DOHH2 (cell line): ENCODE data around the gene DLGAP1.

Source experiments
- H3F3A ChIP-seq: fragments of 200-600 bp; sonication (generic), shearing (Covaris generic); 2 replicates; pipeline ENCODE4 v1.6.0; 2016; ENCODE audit warnings: antibody characterized with exemption, mild to moderate bottlenecking; ENCODE audit not compliant: control insufficient read depth, insufficient read depth
- H3K27ac ChIP-seq: fragments of 200-600 bp; sonication (generic); 2 replicates; pipeline ENCODE4 v1.5.1; 2014; ENCODE audit warnings: low read depth, mild to moderate bottlenecking, low read length, moderate library complexity
- H3K27me3 ChIP-seq: fragments of 200-600 bp; sonication (generic); 2 replicates; pipeline ENCODE4 v1.6.1; 2014; ENCODE audit warnings: mild to moderate bottlenecking, low read length, mixed read lengths; ENCODE audit not compliant: control insufficient read depth
- H3K36me3 ChIP-seq: fragments of 200-600 bp; sonication (generic); 2 replicates; pipeline ENCODE4 v1.6.1; 2014; ENCODE audit warnings: mild to moderate bottlenecking, low read length, moderate library complexity, mixed read lengths; ENCODE audit not compliant: control insufficient read depth
- H3K4me1 ChIP-seq: fragments of 200-600 bp; sonication (generic); 2 replicates; pipeline ENCODE4 v1.6.1; 2014; ENCODE audit warnings: mild to moderate bottlenecking, low read length, mixed read lengths; ENCODE audit not compliant: control insufficient read depth
- H3K4me2 ChIP-seq: fragments of 200-600 bp; sonication (generic); 2 replicates; pipeline ENCODE4 v1.6.0; 2014; ENCODE audit warnings: mild to moderate bottlenecking, low read length, moderate library complexity
- H3K4me3 ChIP-seq: fragments of 200-600 bp; sonication (generic); 2 replicates; pipeline ENCODE4 v1.5.1; 2014; ENCODE audit warnings: mild to moderate bottlenecking, low read length, mixed read lengths
- H3K79me2 ChIP-seq: fragments of 200-600 bp; sonication (generic); 2 replicates; pipeline ENCODE4 v1.6.1; 2014; ENCODE audit warnings: mild to moderate bottlenecking, low read length, mixed read lengths; ENCODE audit not compliant: control insufficient read depth
- H3K9me2 ChIP-seq: fragments of 200-600 bp; sonication (generic); replicated peaks from 2 replicates; pipeline ENCODE4 v1.6.1; 2014; ENCODE audit warnings: mild to moderate bottlenecking, low read length, mixed read lengths; ENCODE audit not compliant: control insufficient read depth
- H3K9me3 ChIP-seq: fragments of 200-600 bp; sonication (generic); 2 replicates; pipeline ENCODE4 v1.6.1; 2014; ENCODE audit warnings: antibody characterized with exemption, low read length, mixed read lengths; ENCODE audit not compliant: control insufficient read depth, insufficient read depth
- H4K20me1 ChIP-seq: fragments of 200-600 bp; sonication (generic); 2 replicates; pipeline ENCODE4 v1.6.0; 2014; ENCODE audit warnings: low read depth, mild to moderate bottlenecking, antibody characterized with exemption, low read length, moderate library complexity; ENCODE audit not compliant: control insufficient read depth, insufficient read depth
- CTCF ChIP-seq: fragments of 200-600 bp; sonication (generic); IDR thresholded peaks from one replicate; pipeline ENCODE4 v1.5.1; 2014; ENCODE audit warnings: antibody characterized with exemption, mild to moderate bottlenecking, low read depth, low read length; ENCODE audit not compliant: poor library complexity, severe bottlenecking
- EZH2phosphoT487 ChIP-seq: fragments of 200-600 bp; sonication (generic); IDR thresholded peaks from 2 replicates; pipeline ENCODE4 v1.6.1; 2017; ENCODE audit warnings: borderline replicate concordance, mild to moderate bottlenecking, antibody characterized with exemption, low read length, moderate library complexity, mixed read lengths

The DLGAP1 gene

GRCh38 chr18:3540805-3541548 lies 914.1 kb downstream of the DLGAP1 start:
- H3K79me2 ChIP-seq: no peaks in the 10 kb centered on the region
- peaks cover 4% of the 10 kb centered on the region; the same call in 1 of the 2 replicates for H3K4me1 ChIP-seq
- no peak overlapping the region for H3K27ac ChIP-seq
- 0 out of 2 replicates have a peak, but pooled peaks cover 6% of the 10 kb centered on the region for H3K27me3 ChIP-seq
- H3K9me2 ChIP-seq: no peaks in the 10 kb centered on the region
- H3F3A ChIP-seq: no peaks in the 10 kb centered on the region
- no peak overlapping the region for H3K4me2 ChIP-seq
- no peak overlapping the region for H3K4me3 ChIP-seq
- no peaks in the 10 kb centered on the region for H3K36me3 ChIP-seq
- H3K9me3 ChIP-seq: no peaks in the 10 kb centered on the region
- no peaks in the 10 kb centered on the region for H4K20me1 ChIP-seq
- TF ChIP-seq CTCF (no peak), EZH2phosphoT487 (no peak)

GRCh38 chr18:3538954-3539617 lies 916.0 kb downstream of the DLGAP1 start:
- Histone ChIP-seq H3K36me3 (no peaks in the 10 kb centered on the region), H3F3A (no peaks in the 10 kb centered on the region), H3K4me2 (no peak overlapping the region), H3K79me2 (no peaks in the 10 kb centered on the region), H3K4me3 (no peak overlapping the region), H3K9me3 (no peaks in the 10 kb centered on the region), H3K27ac (no peak overlapping the region), H3K27me3 (0 out of 2 replicates have a peak, but pooled peaks cover 6% of the 10 kb centered on the region), H4K20me1 (no peaks in the 10 kb centered on the region), H3K9me2 (no peaks in the 10 kb centered on the region), H3K4me1 (0 out of 2 replicates have a peak, but pooled peaks cover 4% of the 10 kb centered on the region)
- TF ChIP-seq CTCF (no peak), EZH2phosphoT487 (no peak)

DNA sequence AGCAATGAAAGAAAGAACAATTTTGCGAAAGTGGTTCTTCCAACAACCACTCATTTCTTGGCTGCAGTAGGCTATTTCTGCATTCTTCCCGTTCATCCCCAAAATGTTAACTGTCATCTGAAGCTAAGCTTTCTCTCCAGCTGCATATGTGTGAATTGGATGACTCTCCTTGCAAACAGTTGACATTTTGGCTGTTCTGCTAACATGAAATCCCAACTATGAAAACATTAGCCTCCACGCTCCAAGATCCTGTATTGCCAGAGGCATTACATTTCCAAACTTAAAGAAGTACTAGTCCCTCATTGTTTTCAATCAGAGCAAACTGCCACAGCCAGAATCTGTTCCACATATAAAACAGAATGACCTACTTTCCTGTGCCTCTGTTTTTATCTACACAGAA lies 916.7 kb downstream of the DLGAP1 start:
- Histone ChIP-seq H3K27me3 (0 out of 2 replicates have a peak, but pooled peaks cover 6% of the 10 kb centered on the region), H3K79me2 (no peaks in the 10 kb centered on the region), H3K9me3 (no peaks in the 10 kb centered on the region), H3K4me1 (0 out of 2 replicates have a peak, but pooled peaks cover 4% of the 10 kb centered on the region), H4K20me1 (no peaks in the 10 kb centered on the region), H3F3A (no peaks in the 10 kb centered on the region), H3K4me3 (no peak overlapping the region), H3K27ac (no peak overlapping the region), H3K9me2 (no peaks in the 10 kb centered on the region), H3K36me3 (no peaks in the 10 kb centered on the region), H3K4me2 (no peak overlapping the region)
- TF ChIP-seq EZH2phosphoT487: no peak
- no peak for TF ChIP-seq CTCF
